Endothelial cell of umbilical vein (primary cell): Measurements from ENCODE around the gene IRF2BP2.

Source experiments
- CTCF ChIP-seq, 2 donors: IDR thresholded peaks; 1 replicate in 1 of 2; 2 replicates in 1 of 2; pipeline ENCODE4 v1.5.1; 2011; ENCODE audit warnings: low read length in 2 of 2, mild to moderate bottlenecking in 2 of 2, moderate library complexity in 2 of 2, control low read depth in 1 of 2, inconsistent platforms in 1 of 2, low read depth in 1 of 2; ENCODE audit not compliant: insufficient read depth in 1 of 2; ENCODE audit errors: extremely low read depth in 1 of 2
- FOS ChIP-seq: IDR thresholded peaks from 2 replicates; pipeline ENCODE4 v1.6.1; 2011; ENCODE audit warnings: mild to moderate bottlenecking, low read length, moderate library complexity, borderline replicate concordance; ENCODE audit not compliant: insufficient read depth
- GATA2 ChIP-seq: IDR thresholded peaks from 2 replicates; pipeline ENCODE4 v1.7.0; 2011; ENCODE audit warnings: low read depth, mild to moderate bottlenecking, moderate library complexity, mixed read lengths, low read length; ENCODE audit not compliant: insufficient read length, insufficient read depth
- JUN ChIP-seq: IDR thresholded peaks from 2 replicates; pipeline ENCODE4 v1.6.1; 2011; ENCODE audit warnings: borderline replicate concordance, low read depth; ENCODE audit not compliant: insufficient read length, insufficient read depth
- MAX ChIP-seq: IDR thresholded peaks from 2 replicates; pipeline ENCODE4 v1.6.1; 2011; ENCODE audit not compliant: insufficient read depth, insufficient read length
- POLR2A ChIP-seq: IDR thresholded peaks from 2 replicates; pipeline ENCODE4 v1.6.1; 2012; ENCODE audit warnings: low read depth, mild to moderate bottlenecking, control low read depth, low read length
- POLR2AphosphoS5 ChIP-seq: IDR thresholded peaks from 2 replicates; pipeline ENCODE4 v1.6.1; 2012; ENCODE audit warnings: low read depth, mild to moderate bottlenecking, control low read depth, low read length, moderate library complexity; ENCODE audit not compliant: insufficient read depth

- no peak for TF ChIP-seq CTCF (IDR thresholded peaks at IDR 0.05; ENCODE audit: extremely low read depth in 1 of 2, insufficient read depth in 1 of 2, low read depth in 1 of 2, low read length in 2 of 2)
- no peak for TF ChIP-seq POLR2AphosphoS5
- no peak for TF ChIP-seq POLR2A
- no peak for TF ChIP-seq GATA2
- no peak for TF ChIP-seq FOS
- TF ChIP-seq JUN = no peak
- TF ChIP-seq MAX = no peak
Measured at GRCh38 chr1:234634387-234634786, 24.4 kb upstream of the IRF2BP2 start.
